ENCODE data around the gene C1QTNF4.
"Not testable (repeated sequence)": the region's sequence is repeated elsewhere in the genome, so short reads cannot be mapped to it uniquely, and the experiment has no call there.

C1QTNF4 gene

DNA sequence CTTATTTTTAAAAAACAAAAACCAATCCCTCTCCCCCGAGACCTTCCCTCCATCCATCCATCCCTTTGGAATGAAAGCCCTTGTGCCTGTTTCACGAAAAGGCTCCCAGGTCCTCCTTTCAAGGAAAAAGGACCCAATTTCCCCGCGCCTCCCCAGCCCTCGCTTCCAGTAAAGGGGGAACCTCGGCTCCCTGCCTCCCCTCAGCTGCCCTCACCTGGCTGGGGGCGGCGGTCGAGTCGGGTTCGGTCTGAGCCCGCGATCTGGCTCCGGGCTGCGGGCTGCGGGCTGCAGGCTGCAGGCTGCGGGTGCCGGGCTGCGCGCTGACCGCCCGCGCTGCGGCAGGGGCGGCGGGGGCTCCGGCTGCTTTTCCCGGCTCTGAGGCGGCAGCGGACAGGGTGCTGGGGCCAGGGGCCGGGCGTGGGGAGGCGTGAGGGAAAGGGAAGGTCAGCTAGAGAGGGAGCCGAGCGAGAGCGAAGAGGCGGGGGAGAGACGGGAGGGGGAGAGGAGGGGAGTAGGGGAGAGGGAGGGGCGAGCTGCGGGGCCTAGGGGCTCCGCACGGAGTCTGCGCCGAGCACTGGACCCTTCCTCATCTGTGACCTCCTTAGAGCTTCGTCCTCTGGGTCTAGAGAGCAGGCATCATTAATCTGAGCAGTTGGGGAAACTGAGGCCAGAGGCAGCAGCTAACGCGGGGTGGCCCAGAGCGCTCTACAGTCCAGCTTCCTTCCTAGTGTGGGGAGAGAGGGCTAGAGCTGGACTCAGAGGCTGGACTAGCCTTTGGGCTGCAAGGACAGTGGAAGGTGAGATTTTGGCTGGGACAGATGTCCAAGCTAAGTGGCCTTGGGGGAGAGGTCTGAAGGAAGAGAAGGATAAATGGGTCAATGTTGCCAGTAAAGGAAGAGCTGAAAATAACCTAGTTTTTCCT, at the start of gene C1QTNF4:
Gene C1QTNF4, minus strand, starts transcription at position 478 of the 922 bp plus-strand sequence. CDS start 3,601 bp downstream, outside the sequence.
- DNase-seq (ENCODE audit: low read depth, low spot score): no peak

DNA sequence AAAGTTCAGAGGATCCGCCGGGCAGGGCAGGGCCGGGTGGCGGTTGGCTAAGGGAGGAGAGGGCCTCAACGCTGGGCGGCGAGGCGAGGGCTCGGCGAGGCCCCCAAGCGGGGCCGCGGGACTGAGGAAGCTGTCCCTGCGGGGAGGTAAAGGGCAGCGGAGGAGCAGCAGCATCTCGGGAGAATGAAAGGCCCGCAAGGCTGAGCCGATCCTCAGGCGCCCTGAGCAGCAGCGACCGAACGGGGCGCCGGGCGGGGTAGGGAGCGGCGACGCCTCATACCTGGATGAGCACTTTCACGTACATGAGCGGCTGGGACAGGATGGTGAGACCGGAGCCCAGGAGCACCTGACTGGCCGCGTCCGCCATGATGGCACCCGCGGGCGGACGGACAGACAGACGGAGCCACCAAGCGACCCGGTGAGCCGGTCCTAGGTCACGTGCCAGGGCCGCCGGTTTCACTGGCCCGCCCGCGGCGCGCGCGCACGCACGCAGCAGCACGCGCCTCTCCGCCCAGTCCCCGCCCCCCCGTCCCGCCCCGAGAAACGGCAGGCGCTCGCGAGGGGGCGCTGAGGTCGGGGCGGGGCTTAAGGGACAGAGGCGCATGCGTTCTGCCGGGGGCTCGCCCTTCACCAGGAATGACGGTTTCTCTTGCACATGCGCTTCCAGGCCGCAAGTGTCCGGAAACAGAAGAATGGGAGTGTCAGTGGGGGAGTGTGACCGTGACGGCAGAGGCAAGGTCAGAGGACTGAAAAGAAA, 48.1 kb upstream of the C1QTNF4 start, which contains the start of gene MTCH2:
Gene MTCH2, minus strand, starts transcription at position 461 of the 757 bp plus-strand sequence. Its CDS starts 94 bp downstream, at position 367.
- peak; percentile 75 for DNase-seq (ENCODE audit: low read depth, low spot score)

DNA sequence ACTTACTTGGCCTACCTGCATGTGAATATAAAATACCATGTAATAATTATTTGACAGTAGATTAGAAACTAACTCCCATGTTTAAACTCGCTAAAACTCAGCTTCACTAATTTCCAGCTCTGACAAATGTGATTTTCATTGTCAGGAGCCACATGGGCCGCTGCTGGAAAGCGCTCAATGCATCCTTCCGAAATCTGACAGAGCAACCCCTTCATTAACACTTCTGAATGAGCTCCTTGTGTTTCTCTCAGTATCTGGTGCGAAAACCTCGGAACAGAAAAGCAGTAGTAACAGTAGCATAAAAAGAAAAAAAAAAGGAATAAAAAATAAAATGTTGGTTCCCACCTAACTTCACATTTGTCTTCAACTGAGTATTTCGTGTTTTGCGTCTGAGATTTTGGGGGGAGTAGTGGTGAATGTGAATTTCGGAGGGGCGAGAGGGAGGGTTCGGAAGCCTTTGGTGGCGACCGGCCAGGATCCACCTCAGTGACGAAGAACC, 47.4 kb upstream of the C1QTNF4 start:
- no peak for DNase-seq (ENCODE audit: low read depth, low spot score)

DNA sequence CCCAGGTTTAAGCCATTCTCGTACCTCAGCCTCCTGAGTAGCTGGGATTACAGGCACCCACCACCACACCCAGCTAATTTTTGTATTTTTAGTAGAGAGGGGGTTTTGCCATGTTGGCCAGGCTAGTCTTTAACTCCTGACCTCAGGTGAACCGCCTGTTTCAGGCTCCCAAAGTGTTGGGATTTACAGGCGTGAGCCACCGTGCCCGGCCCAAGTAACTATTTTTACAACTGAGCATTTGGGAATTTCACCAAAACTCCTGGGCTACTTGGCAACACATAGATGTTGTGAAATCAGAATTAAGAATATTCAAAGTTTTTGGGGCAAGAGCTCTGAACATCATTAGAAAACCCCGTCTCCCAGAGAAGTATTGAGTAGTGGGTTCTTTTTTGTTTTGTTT, 46.3 kb upstream of the C1QTNF4 start:
- not testable (repeated sequence) for DNase-seq (ENCODE audit: low read depth, low spot score)

DNA sequence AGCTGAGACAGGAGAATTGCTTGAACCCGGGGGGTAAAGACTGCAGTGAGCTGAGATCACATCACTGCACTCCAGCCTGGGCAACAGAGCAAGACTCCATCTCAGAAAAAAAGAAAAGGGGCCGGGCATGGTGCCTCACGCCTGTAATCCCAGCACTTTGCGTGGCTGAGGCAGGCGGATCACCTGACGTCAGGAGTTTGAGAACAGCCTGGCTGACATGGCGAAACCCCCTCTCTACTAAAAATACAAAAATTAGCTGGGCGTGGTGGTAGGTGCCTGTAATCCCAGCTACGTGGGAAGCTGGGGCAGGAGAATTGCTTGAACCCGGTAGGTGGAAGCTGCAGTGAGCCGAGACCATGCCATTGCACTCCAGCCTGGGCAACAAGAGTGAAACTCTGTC, 42.1 kb upstream of the C1QTNF4 start:
- not testable (repeated sequence) for DNase-seq (ENCODE audit: low read depth, low spot score)

DNA sequence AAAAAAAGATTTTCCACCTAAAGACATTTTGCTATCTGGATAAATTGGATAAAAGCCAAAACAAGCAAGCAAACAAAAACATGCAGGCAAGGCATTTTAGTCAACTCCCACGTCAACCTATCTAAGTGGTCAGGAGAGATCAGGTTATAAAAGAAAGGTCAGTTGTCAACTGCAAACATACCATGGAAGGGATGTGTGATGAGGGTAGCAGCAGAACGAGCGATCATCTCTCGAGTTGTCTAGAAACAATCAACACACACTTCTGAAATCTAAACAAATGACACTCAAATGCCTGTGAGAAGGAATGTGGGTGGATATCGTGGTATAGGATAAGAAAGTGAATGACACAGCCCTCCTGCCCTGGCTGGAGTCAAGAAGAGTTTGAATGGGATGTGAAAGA, 37.3 kb upstream of the C1QTNF4 start:
- no peak for DNase-seq (ENCODE audit: low read depth, low spot score)

DNA sequence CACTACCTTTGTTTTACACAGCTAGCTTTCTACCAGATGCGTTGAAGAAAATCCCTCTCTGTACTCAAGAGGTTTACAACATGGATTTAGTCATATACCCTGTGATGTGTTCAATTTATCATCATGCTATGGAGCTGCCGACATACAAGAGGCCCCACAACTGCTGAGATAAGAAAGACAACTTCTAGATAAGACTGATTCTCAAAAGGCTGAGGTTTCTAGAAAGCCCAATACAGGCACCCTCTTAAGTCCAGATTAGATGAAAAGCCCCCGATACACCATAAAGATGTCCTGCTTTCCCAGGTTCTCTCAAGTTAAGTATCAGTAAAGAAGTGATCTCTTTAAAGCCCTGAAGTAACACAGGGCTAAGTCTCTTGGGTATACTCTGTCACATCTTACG, 33.8 kb upstream of the C1QTNF4 start:
- no peak for DNase-seq (ENCODE audit: low read depth, low spot score)

DNA sequence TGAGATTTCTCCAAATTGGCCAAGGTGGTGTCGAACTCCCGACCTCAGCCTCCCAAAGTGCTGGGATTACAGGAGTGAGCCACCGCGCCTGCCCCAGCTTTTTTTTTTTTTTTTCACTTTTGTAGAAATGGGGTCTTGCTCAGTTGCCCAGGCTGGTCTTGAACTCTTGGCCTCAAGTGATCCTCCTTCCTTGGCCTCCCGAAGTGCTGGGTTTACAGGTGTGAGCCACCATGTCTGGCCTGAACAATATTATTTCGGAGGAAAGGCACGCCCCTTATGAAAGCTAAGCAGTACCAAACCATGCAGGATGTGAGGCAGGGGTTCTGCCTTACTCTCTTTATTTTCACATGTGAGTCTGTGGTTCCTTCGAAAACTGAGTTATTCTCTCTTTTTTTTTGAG, 32.0 kb upstream of the C1QTNF4 start:
- no peak for DNase-seq (ENCODE audit: low read depth, low spot score)

DNA sequence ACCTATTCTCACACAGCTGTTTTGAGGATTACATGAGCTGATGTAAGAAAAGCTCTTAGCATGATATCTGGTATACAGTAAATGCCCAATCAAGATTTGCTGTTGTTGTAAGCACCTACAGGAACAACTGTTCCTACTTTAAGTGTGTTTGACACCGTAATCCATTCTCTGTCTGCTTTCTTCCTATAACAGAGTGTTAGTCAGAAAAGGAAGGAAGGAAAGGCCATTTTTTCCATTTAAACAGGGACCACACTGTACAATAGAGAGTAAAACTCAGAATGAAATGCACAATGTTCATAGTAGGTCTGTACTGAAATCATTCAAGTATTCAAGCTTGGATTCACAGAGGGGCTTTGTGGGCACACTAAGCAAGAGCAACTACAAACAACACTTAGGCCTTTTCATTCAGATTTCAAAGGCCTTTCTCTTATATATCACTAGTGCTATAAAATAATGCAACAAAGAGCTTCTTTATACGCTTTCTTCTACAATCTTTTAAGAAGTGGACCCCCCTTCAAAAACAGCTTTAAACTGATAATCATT, 26.7 kb upstream of the C1QTNF4 start:
- DNase-seq (ENCODE audit: low read depth, low spot score): no peak

DNA sequence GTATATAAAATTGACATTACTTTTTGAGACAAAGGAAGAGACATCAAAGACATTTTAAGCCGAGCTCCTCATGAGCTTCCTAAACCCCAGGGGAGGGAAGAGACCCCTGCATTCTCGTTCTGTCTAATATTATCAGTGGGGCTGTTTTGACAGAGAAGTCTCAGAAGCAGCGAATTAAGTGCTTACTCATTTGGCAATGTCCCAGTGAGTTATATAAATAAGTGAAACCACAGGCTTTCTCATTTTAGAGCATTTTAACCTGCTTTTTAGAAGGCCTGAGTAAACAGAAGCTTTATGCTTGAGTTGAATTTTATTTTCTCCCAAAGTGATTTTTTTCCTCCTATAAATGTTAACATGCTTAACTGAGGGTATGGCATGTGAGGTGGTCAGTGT, 23.2 kb upstream of the C1QTNF4 start:
- DNase-seq (ENCODE audit: low read depth, low spot score): no peak

DNA sequence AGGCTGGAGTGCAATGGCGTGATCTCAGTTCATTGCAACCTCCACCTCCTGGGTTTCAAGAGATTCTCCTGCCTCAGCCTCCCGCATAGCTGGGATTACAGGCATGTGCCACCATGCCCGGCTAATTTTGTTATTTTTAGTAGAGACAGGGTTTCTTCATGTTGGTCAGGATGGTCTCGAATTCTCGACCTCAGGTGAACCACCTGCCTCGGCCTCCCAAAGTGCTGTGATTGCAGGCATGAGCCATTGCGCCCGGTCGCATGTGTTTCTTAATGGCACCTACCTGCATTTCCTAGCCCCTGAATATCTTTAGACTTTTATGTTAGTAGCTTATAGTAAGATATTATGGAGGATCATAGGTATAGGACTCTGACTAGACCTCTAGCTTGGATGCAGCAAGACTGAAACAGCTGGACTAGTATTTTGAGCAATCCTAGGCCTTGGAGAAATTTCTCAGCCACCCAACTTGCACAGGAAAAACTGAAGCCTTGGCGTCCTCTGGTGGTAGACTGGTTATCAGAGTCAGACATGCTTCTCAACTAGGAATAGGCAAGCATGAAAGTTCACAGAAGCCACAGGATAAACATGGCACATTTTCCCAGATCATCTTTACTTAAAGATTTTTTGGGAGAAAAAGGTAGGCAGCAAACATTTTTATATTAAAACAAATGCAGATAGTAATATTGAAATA, 22.7 kb upstream of the C1QTNF4 start:
- DNase-seq (ENCODE audit: low read depth, low spot score): no peak

DNA sequence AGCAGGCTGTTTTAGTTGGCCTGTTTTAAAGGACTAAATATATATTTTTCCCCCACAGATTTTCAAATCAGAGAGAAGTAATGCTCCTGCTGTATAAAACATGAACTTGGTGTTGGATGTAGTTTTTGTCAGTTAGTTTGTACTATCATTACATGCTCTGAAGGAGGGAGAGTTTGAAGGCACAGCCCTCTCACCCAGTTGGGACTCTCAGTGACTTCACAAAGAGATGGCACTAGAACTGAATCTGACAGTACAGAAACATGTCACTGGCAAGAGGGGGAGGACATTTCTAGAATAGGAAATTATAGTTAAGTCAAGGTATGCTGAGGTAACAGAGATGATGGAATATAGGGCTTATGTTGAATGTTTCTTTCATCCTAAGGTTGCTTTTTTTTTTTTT, 21.0 kb upstream of the C1QTNF4 start:
- DNase-seq (ENCODE audit: low read depth, low spot score): no peak

DNA sequence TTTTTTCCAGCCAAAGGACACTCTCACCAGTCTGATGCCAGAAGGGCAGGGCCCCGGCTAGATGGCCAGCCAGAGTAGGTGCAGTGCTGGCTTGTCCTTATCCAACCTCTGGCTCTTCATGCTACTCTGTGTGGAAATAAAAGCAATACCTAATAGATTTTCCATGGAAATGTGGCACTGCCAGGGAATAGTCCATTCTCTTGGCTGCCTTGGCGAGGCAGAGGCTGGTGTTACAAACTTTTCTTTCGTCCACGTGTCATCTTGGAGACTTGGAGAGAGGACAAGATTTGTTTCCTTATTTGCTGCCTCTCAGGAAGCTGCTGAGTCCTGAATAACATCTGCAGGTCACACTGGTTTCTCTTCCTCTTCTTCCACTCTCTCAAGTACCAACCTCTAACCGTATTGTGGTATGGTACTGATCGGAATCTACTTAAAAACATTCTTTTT, 17.2 kb upstream of the C1QTNF4 start:
- DNase-seq (ENCODE audit: low read depth, low spot score): no peak

DNA sequence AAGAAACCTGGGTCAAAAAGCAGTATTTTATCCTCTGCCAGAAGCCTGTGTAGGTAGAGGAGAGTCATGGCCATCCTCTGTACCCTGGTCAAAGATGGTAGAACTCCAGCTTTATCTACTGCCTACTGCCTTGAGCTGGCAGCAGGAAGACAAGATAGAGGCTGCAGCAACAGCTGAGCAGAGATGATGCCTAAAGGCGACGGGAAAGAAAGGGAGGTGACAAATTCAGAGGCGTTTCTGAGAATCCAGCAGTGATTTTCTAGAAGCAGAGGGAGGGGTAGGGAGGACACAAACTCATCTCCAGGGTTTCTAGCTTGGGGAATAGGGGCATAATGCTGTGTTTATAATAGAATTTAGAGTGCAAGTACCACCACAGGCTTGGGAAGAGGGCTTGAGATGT, 15.5 kb upstream of the C1QTNF4 start:
- DNase-seq (ENCODE audit: low read depth, low spot score): no peak

DNA sequence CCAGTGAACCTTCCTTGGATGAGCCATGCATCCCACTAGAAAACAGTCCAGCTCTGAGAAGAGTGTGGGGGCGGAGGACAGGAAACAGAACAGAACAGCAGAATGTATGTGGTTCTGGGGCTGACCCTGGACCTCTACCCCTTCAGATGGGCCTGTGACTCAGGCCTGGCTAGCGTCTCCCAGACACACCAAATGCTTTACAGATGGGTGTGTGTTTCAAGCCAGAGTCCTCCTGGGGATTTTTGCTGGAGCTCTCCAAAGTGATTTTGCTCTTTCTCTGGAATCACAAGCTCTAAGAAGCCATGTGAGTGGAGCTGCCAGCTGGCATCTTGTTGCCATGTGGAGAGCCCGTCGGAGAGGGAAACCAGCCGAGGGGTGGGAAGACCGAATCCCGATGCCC, 13.2 kb upstream of the C1QTNF4 start:
- DNase-seq (ENCODE audit: low read depth, low spot score): no peak

DNA sequence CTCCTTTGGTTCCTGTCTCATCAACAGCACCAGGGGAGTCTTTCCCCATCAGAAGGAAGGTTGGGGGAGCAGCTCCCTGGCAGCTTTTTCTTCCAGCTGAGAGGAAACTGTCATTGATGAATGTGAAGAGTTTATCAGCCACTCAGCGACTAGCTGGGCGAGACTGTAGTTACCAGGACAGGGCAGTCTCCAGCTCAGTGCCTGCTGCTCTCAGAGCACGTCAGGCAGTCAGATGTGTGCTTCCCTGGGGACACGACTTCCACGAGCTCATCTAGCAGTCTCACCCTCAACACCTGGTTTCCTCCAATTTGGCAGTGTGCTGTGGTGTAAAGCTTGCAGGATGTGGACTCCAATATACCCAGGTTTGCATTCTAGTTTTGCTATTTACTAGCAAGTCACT, 12.5 kb upstream of the C1QTNF4 start:
- DNase-seq (ENCODE audit: low read depth, low spot score): no peak

DNA sequence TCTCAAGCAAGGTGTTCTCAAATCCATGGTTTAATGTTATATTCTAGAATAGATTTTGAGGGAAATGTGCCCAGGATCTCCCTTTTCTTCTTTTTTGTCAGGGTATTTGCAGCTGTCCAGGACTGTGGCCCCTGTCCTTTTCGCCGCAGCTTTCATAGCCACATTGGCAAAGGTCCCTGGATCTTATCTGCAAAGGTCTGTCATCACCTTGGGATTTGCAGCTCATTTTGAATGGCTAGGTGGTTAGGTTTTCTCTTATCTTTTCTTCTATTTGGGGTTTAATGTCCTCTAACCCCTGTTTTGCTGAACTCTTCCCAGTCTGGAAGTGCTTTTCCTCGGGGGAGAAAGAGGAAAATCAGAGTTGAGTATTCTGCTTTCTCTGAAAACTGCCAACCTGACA, 11.7 kb upstream of the C1QTNF4 start:
- DNase-seq (ENCODE audit: low read depth, low spot score): no peak

DNA sequence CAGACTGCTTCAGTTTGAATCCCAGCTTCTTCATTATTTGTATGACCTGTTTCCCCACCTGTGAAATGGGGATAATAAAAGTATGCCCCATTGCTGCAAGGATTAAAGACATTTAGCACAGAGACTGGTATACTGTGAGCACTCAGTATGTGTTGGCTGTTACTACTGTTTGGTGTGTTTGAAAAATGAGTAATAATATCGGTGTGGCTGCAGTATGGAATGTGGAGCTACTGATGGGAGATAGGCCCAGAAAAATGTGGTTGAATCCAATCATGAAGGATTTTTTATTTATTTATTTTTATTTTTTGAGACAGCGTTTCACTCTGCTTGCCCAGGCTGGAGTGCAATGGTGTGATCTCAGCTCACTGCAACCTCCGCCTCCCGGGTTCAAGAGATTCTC, 9.1 kb upstream of the C1QTNF4 start:
- DNase-seq (ENCODE audit: low read depth, low spot score): no peak

DNA sequence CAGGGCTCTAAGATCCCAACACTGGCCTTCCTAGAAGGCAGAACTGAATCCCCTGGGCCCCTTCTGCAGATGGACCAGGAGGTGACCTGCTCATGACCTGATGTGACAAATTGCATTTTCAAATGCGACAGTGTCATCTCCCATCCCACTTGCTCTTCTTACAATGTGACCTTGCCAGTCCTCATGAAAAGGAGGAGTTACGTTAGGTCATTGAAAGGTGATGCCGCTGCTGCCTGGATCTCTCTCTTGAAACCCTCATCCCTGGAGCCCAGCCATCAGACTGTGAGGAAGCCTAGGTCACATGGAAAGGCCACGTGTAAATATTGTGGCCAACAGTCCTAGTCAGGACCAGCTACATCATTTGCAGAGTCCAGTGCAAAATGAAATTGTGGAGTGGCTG, 5.7 kb upstream of the C1QTNF4 start:
- no peak for DNase-seq (ENCODE audit: low read depth, low spot score)

DNA sequence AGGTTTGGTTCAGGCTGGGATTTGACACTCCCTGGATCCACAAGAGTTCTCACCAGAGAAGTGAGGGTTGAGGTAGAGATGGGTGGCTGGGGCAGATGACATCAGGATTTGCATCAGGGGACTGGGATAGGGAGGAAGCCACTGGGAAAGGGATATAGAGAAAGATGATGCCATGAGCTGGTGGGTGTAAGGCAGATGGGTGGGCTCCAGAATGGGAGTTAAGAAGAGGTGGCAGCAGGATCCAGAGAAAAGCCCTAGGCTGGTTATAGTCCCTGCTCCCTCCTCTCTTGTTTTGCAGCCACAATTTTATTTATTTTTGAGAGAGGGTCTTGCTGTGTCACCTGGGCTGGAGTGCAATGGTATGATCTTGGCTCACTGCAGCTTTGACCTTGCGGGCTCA, 1.8 kb upstream of the C1QTNF4 start:
- DNase-seq (ENCODE audit: low read depth, low spot score): no peak

DNA sequence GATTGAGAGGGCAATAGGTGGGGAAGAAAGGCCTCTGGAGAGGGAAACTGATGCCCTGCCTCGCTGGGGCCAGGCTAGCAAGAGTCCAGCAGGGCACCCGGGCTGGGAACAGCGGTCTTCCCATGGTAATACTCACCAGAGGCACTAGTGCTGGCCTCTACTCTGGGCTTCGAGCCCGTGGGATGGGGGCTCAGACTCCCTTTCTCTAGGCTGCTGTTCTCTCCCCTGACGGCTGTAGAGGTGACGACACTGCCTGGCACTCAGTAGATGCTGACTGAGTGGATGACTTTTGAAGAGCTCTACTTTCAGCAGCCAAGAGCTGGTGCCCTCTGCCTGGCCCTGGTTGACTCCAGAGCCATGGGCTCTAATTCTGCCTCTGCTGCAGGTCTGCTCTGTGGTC, 818 bp upstream of the C1QTNF4 start:
- DNase-seq (ENCODE audit: low read depth, low spot score): no peak
